Transverse colon (tissue), 4 donors: Measurements from ENCODE around the gene CNPY2. TPM values are rescaled to one million over a fixed set of nuclear protein-coding genes. Genes with fewer than 3 reads are reported as not detected.
"Not testable (repeated sequence)": the region's sequence is repeated elsewhere in the genome, so short reads cannot be mapped to it uniquely, and the experiment has no call there.

Source experiments
- DNase-seq: peaks from one replicate; pipeline ENCODE4 v3.0.0-alpha.2; 2019
- H3K27ac ChIP-seq, 4 donors: fragments of 200-600 bp; sonication (generic); 2 replicates each; pipeline ENCODE4 v1.5.1; 2016 to 2018; ENCODE audit warnings: inconsistent platforms in 4 of 4
- H3K27me3 ChIP-seq: fragments of 200-600 bp; sonication (generic); 2 replicates; pipeline ENCODE4 v1.5.1; 2017; ENCODE audit warnings: inconsistent platforms
- H3K36me3 ChIP-seq, 4 donors: fragments of 200-600 bp; sonication (generic); 2 replicates each; pipeline ENCODE4 v1.5.1; 2017 to 2019; ENCODE audit warnings: inconsistent platforms in 4 of 4
- H3K4me1 ChIP-seq, 4 donors: fragments of 200-600 bp; sonication (generic); 2 replicates each; pipeline ENCODE4 v1.5.1; 2017 to 2020; ENCODE audit warnings: inconsistent platforms in 4 of 4
- H3K4me3 ChIP-seq, 4 donors: fragments of 200-600 bp; sonication (generic); 1 replicate in 1 of 4; 2 replicates in 3 of 4; pipeline versions ENCODE4 v1.5.1 to v1.6.1; 2017 to 2019; ENCODE audit warnings: inconsistent platforms in 4 of 4
- H3K9me3 ChIP-seq, 2 donors: fragments of 200-600 bp; sonication (generic); 2 replicates each; pipeline ENCODE4 v1.5.1; 2017 to 2019; ENCODE audit warnings: inconsistent platforms in 2 of 2
- CTCF ChIP-seq, 5 experiments: fragments of 200-600 bp in 3 of 5; fragments of 450-650 bp in 2 of 5; sonication (generic) in 3 of 5; IDR thresholded peaks; 1 replicate in 2 of 5; 2 replicates in 3 of 5; pipeline ENCODE4 v1.5.1; 2016 to 2017; ENCODE audit warnings: antibody characterized with exemption in 5 of 5, inconsistent platforms in 3 of 5, mild to moderate bottlenecking in 2 of 5, moderate library complexity in 1 of 5
- EP300 ChIP-seq: sonication (generic); formaldehyde crosslinking; IDR thresholded peaks from one replicate; pipeline ENCODE4 v1.6.1; 2017; ENCODE audit warnings: antibody characterized with exemption, low read depth
- POLR2A ChIP-seq: fragments of 450-650 bp; IDR thresholded peaks from one replicate; pipeline ENCODE4 v1.6.1; 2016; ENCODE audit warnings: antibody characterized with exemption, mild to moderate bottlenecking, moderate library complexity
- POLR2AphosphoS5 ChIP-seq, 3 donors: sonication (generic); formaldehyde crosslinking; IDR thresholded peaks; one replicate each; pipeline ENCODE4 v1.6.1; 2016; ENCODE audit warnings: antibody characterized with exemption in 3 of 3
- WGBS, 2 donors: methylation state at CpG; one replicate each; pipeline ENCODE4 v1.1.5; 2018; ENCODE audit warnings: low coverage in 1 of 2; 5-methylcytosine and 5-hydroxymethylcytosine counted together
- in situ Hi-C, 4 donors: fragments of 200-750 bp; cut with MboI; loops; one replicate each; pipeline versions ENCODE4 v1.15.0 to v1.15.1; 2017; ENCODE audit warnings: low sequenced_read_pairs in 3 of 4, low pct_ligation_motif_present in 1 of 4, low pct_unique_long_range_greater_than_20kb in 1 of 4
- intact Hi-C: fragments of 100-400 bp; cut with DNase I; formaldehyde crosslinking; loops from one replicate; pipeline ENCODE4 v1.15.1; 2023; ENCODE audit warnings: low total_unique reads
- total RNA-seq, 4 donors: library from RNA; depleted of rRNA; stranded (reverse); fragments of >200 nt; gene quantifications; one replicate each; pipeline ENCODE4 v1.1.0, GENCODE V29; 2016

The CNPY2 gene
- total RNA-seq, 4 donors from 2014 or later = 34.0 to 87.2 (median 51.8) TPM

GRCh38 chr12:56348776-56349175, 33.0 kb upstream of the CNPY2 start:
- Histone ChIP-seq H3K4me3 (no peak overlapping the region), H3K27ac (no peak overlapping the region), H3K27me3 (no peaks in the 10 kb centered on the region), H3K9me3 (no peaks in the 10 kb centered on the region), H3K4me1 (no peaks in the 10 kb centered on the region), H3K36me3 (peaks cover 0 to 77% (median 37%) of the 10 kb centered on the region in 4 donors)
- DNase-seq = no peak
- WGBS, 2 donors = 97% methylated on average over 5 of the region's 5 CpGs; no CpG with 5 or more reads in 1 of the 2 donors
- in situ Hi-C loops (loop anchor here in 1 of 4 donors (25.0 kb wide), 1 partner anchor 114 kb away; the partner anchor contains the start of genes MIP and SPRYD4), intact Hi-C loops (no loop called here)
- TF ChIP-seq EP300 = no peak
- TF ChIP-seq CTCF (IDR thresholded peaks at IDR 0.05) = no peak
- TF ChIP-seq POLR2AphosphoS5 (IDR thresholded peaks at IDR 0.05) = no peak
- TF ChIP-seq POLR2A = no peak

GRCh38 chr12:56347255-56347654, 31.5 kb upstream of the CNPY2 start:
- H3K9me3 ChIP-seq = not testable (repeated sequence)

GRCh38 chr12:56346675-56347074, 30.9 kb upstream of the CNPY2 start:
- Histone ChIP-seq H3K4me3 (no peak overlapping the region), H3K27me3 (no peaks in the 10 kb centered on the region), H3K9me3 (no peaks in the 10 kb centered on the region), H3K27ac (no peak overlapping the region), H3K4me1 (no peaks in the 10 kb centered on the region), H3K36me3 (peaks cover 0 to 68% (median 33%) of the 10 kb centered on the region in 4 donors)
- no peak for DNase-seq
- TF ChIP-seq CTCF (IDR thresholded peaks at IDR 0.05) = no peak
- TF ChIP-seq EP300 = no peak
- no peak for TF ChIP-seq POLR2A
- TF ChIP-seq POLR2AphosphoS5 (IDR thresholded peaks at IDR 0.05) = no peak
- in situ Hi-C loops = loop anchor here in 1 of 4 donors (25.0 kb wide), 1 partner anchor 116 kb away; the partner anchor contains the start of genes MIP and SPRYD4
- WGBS, 2 donors = 80% methylated on average over 7 of the region's 7 CpGs; no CpG with 5 or more reads in 1 of the 2 donors
- intact Hi-C loops = no loop called here

More at GRCh38 chr12:56347255-56347654, 31.5 kb upstream of the CNPY2 start:
- H3K4me3 ChIP-seq, intact Hi-C loops, DNase-seq, H3K27me3 ChIP-seq, H3K4me1 ChIP-seq, H3K27ac ChIP-seq: not testable (repeated sequence)
- WGBS, 2 donors = 89 to 90% methylated on average over 2 to 9 of the region's 9 CpGs
- in situ Hi-C loops = loop anchor here in 1 of 4 donors (25.0 kb wide), 1 partner anchor 115 kb away; the partner anchor contains the start of genes MIP and SPRYD4
- peaks cover 0 to 70% (median 34%) of the 10 kb centered on the region in 4 donors for H3K36me3 ChIP-seq

- H3K9me3 ChIP-seq, H3K27ac ChIP-seq, H3K27me3 ChIP-seq, H3K4me1 ChIP-seq, H3K4me3 ChIP-seq, DNase-seq, intact Hi-C loops: not testable (repeated sequence)
- WGBS, 2 donors = 97 to 100% methylated on average over 2 of the region's 2 CpGs
- H3K36me3 ChIP-seq = peaks cover 0 to 32% (median 12%) of the 10 kb centered on the region in 4 donors
- in situ Hi-C loops = loop anchor here in 1 of 4 donors (25.0 kb wide), 1 partner anchor 120 kb away; the partner anchor contains the start of genes MIP and SPRYD4
Observed at GRCh38 chr12:56342290-56342689, 26.5 kb upstream of the CNPY2 start.

GRCh38 chr12:56341616-56342015, 25.8 kb upstream of the CNPY2 start:
- no peaks in the 10 kb centered on the region for H3K9me3 ChIP-seq
- no peaks in the 10 kb centered on the region for H3K27me3 ChIP-seq
- no peak overlapping the region for H3K4me3 ChIP-seq
- 0 to 31% methylated on average over 1 of the region's 1 CpG for whole genome bisulfite sequencing, 2 donors
- no peak for DNase-seq
- no peak overlapping the region for H3K27ac ChIP-seq
- H3K4me1 ChIP-seq = no peaks in the 10 kb centered on the region
- intact Hi-C loops = no loop called here
- peaks cover 0 to 25% (median 12%) of the 10 kb centered on the region in 4 donors for H3K36me3 ChIP-seq
- in situ Hi-C loops = loop anchor here in 1 of 4 donors (25.0 kb wide), 1 partner anchor 121 kb away; the partner anchor contains the start of genes MIP and SPRYD4
- no peak for TF ChIP-seq POLR2AphosphoS5 (IDR thresholded peaks at IDR 0.05)
- no peak for TF ChIP-seq POLR2A
- TF ChIP-seq CTCF (IDR thresholded peaks at IDR 0.05) = no peak
- TF ChIP-seq EP300 = no peak
